ENCODE results near the gene FOXD4L3.
"Not testable (repeated sequence)": the region's sequence is repeated elsewhere in the genome, so short reads cannot be mapped to it uniquely, and the experiment has no call there.

The FOXD4L3 gene

GRCh38 chr9:68342265-68343025, 39.8 kb downstream of the FOXD4L3 start:
- not testable (repeated sequence) for H3K4me3 ChIP-seq (ENCODE audit: low read length); DNase-seq (ENCODE audit: low read depth)

GRCh38 chr9:68343242-68343641, 40.6 kb downstream of the FOXD4L3 start:
- DNase-seq (ENCODE audit: low read depth); H3K4me3 ChIP-seq (ENCODE audit: low read length): not testable (repeated sequence)

GRCh38 chr9:68343992-68344391, 41.3 kb downstream of the FOXD4L3 start:
- H3K4me3 ChIP-seq (ENCODE audit: low read length); DNase-seq (ENCODE audit: low read depth): not testable (repeated sequence)

GRCh38 chr9:68351689-68352088, 49.0 kb downstream of the FOXD4L3 start:
- not testable (repeated sequence) for DNase-seq (ENCODE audit: low read depth); H3K4me3 ChIP-seq (ENCODE audit: low read length)

Data from epithelial cell of esophagus (primary cell).